HG03457 (cell line): ENCODE measurements around the gene ETFB.

Source experiments
- ATAC-seq: cut with Tn5 transposase; IDR thresholded peaks from one replicate; pipeline ENCODE4 v1.9.1; 2021; ENCODE audit warnings: moderate number of reproducible peaks; ENCODE audit not compliant: unreplicated experiment

Gene ETFB

DNA sequence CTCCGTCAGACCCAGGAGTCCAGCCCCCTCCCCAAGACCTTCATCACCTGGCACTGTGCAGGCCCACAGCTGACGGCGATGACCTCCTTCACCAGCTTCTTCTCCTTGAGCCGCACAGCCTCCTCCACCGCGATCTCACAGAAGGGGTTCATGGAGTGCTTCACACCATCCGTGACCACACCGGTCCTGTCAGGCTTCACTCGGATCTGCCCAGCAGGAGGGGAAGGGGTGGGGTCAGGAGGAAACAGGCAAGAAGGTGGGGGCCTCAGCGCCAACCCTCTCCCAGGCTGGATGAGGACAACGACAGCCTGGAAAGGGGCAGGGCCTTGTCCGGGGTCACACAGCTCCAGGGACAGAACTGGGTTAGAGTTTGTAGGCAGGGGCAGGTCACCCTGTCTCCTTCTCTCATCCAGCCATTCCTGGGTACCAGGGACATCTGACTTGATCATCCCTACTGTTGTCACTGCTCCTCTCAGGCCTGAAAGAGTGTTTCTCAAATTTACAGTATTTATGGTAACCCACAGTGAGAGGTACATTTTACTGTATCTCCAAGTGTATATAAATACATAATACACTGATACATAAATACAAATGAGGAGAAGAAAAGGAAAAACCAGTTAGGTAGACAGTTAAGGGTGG is 12.0 kb downstream of the ETFB start:
- no peak for ATAC-seq

GRCh38 chr19:51352783-51353360 is 13.3 kb downstream of the ETFB start:
- ATAC-seq: no peak

GRCh38 chr19:51351266-51351990 is 14.8 kb downstream of the ETFB start:
- no peak for ATAC-seq

- ATAC-seq: no peak
These were observed 18.8 kb downstream of the ETFB start for GRCh38 chr19:51347209-51347928.

- ATAC-seq: no peak
These were observed 19.4 kb downstream of the ETFB start for GRCh38 chr19:51346742-51347141.

DNA sequence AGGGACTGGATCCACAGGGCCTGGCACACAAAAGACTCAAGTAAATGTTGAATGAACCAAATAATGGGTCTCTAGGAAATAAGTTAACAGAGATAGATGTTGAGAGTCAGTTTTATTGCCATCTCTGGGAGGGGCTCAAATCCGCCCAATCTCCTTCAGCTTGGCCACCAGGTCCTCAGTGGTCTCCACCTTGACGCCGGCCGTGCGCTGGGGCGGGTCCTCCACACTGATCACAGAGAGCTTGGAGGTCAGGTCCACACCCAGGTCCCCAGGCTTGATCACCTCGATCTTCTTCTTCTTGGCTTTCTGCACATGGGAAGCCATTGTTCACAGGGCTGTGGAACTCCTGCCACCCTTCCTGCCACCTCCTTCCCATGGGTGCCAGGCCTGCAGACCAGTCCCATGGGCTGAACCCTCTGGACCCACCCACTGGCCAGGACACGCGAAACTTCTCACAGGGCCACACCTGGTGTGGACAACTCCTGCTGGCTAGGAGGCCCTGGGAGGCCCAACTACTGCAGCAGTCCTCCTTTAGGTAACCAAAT is 21.0 kb downstream of the ETFB start:
- ATAC-seq: no peak

GRCh38 chr19:51342631-51343569 is 23.3 kb downstream of the ETFB start:
- ATAC-seq: no peak

GRCh38 chr19:51341976-51342580 is 24.1 kb downstream of the ETFB start, which contains the start of gene VSIG10L:
Gene VSIG10L (minus strand): TSS chr19:51342139. CDS start chr19:51342124, 15 bp downstream.
- ATAC-seq: no peak

GRCh38 chr19:51341066-51341465 is 25.1 kb downstream of the ETFB start:
- no peak for ATAC-seq

GRCh38 chr19:51339687-51340656 is 26.2 kb downstream of the ETFB start:
- no peak for ATAC-seq

GRCh38 chr19:51339313-51339686 is 26.9 kb downstream of the ETFB start:
- no peak for ATAC-seq

- ATAC-seq: no peak
These were observed 27.4 kb downstream of the ETFB start for GRCh38 chr19:51338563-51339312.

DNA sequence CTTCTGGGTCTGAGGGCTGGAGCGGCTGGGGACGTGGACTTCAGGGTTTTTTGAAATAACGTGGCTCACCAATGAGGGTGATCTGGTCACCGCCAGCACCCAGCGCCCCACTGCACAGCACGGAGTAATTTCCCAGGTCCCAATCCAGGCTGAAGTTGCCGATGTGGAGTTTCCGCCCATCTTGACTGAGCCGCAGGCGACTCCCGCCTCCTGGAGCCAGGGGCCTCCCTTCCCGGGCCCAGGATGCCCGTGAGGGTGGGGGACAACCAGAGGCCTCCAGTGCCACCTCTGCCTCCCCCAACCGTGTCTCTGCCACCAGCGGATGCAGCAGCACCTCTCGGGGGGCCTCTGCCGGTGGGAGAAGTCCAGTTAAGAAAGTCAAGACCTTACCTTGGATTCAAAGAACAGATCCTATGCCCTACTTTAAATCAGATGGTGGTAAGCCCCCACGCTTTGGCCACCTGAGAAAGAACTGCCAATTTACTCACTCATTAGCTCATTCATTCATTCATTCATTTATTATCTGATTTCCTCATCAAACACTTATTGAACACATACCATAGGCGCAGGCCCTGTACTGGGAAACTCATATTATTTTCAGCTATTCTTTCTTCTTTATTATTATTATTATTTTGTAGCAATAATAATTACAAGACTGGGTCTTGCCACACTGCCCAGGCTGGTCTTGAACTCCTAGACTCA is 28.2 kb downstream of the ETFB start:
- no peak for ATAC-seq

DNA sequence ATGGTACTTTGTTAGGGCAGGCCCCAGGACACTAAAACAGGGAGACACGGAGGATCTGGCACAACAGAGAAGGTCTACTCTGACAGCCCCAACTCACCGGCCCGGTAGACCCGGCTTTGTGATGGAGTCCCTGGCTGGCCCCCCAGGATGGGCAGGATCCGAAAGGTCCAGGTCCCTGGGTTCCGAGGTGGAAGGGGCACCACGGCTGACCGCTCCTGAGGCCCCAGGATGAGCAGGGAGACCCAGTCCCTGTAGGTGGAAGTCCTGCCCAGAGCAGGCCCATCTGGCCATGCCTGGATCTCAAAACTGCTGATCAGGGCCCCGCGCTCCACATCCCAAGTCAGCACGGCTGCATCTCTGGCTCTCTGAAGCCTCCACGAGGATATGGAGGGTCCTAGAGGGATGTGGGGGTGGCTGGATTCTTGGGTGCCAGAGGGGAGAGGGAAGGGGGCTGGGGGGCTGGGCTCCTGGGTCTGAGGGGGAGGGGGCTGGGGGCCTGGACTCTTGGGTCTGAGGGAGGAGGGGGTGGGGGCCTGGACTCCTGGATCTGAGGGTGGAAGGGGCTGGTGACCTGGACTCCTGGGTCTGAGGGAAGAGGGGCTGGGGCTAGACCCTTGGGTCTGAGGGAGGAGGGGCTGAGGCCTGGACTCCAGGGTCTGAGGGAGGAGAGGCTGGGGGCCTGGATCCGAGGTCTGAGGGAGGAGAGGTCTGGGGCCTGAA is 28.9 kb downstream of the ETFB start:
- no peak for ATAC-seq

- no peak for ATAC-seq
These were observed 32.2 kb downstream of the ETFB start for GRCh38 chr19:51333836-51334460.

GRCh38 chr19:51331716-51332115 is 34.5 kb downstream of the ETFB start:
- no peak for ATAC-seq
